Measurements from ENCODE around the gene DCN.
A peak's percentile ranks its signal among the peaks of the same experiment; 100 is the strongest.

DCN gene

DNA sequence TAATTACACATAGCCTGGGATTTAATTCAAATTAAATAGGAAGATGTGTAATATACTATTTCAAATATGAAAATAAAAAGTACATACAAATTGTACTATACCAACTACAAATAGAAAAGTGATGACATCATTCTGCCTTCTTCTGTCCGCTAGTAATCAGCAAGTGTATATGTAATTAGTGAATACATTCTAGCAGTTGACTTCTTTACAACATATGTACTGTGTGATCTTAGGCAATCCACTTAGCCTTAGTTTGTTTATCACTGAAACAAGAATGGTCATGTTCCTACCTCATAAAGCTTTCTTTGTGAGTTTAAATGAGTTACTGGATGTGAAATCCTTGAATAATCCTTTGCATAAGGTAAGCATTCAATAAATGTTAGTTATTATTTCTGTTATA lies 63.5 kb downstream of the DCN start:
- Histone ChIP-seq H3K9ac (ENCODE audit: low read length in 2 of 2) (no peak overlapping the region), H3K4me1 (ENCODE audit: control insufficient read depth, insufficient read depth, low read length) (no peaks in the 10 kb centered on the region), H3K27ac (ENCODE audit: low read length) (no peak overlapping the region), H3K27me3 (ENCODE audit: control insufficient read depth in 1 of 2, insufficient read depth in 2 of 2, low read length in 2 of 2) (no peaks in the 10 kb centered on the region), H3K36me3 (ENCODE audit: control insufficient read depth in 2 of 2, insufficient read depth in 2 of 2, low read length in 2 of 2) (no peaks in the 10 kb centered on the region), H3K4me3 (ENCODE audit: low read length in 2 of 2) (no peak overlapping the region), H3K9me3 (ENCODE audit: control insufficient read depth in 2 of 2, low read length in 2 of 2) (no peaks in the 10 kb centered on the region)

DNA sequence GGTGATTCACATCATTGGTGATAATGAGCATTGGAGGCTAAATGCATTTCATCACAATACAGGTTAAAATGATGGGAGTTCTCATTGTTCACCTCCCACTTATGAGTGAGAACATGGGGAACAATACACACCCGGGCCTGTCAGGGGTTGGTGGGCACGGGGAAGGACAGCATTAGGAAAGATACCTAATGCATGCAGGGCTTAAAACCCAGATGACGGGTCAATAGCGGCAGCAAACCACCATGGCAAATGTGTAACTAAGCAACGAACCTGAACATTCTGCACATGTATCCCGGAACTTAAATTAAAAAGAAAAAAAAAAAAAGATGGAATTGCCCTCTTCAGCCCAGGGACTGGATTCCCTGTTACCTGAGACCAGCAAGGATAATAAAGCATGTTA lies 69.0 kb downstream of the DCN start:
- no peaks in the 10 kb centered on the region for H3K4me1 ChIP-seq (ENCODE audit: control insufficient read depth, insufficient read depth, low read length)

DNA sequence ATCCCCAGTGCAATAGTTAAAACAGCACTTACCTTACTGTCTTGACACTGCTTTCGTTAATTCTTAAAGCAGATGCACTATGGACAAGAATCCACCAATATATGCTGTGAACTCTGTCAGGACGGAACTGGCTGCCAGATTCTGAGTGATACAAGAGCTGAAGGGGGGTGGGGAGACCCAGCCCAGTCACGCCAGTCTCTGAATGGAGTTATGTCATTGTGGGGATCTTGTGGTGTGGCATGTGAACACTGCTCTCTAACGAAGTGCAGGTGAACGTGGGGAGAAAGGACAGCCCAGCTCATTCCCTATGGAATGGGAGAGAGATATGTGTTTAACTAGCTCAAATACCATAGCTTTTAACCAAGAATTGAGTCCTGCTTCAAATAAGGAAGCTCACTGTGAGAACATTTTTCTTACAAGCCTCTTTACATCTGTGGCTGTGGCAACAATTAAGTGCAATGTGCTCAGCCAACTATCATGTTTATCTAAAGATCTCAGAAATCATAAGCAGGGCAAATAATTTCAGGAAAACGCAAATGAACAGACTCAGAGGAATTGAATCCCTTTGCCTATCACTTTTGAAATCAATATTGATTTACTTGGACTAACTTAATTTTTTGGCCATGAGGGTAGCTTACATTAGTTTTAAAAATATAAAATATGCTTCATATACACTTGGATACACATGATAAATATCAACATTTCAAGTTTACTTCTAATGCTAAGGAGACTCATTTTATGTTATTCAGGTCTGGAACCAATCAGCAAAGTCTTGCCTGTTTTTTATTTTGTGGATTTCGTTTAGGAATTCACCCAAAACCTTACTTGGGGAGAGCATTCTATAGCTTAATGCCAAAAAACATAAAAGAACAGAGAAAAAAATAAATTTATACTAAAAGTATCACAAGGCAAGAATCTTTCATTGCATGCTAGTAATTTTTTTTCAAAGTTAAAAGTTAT lies 71.0 kb downstream of the DCN start, which contains the start of gene LUM:
TSS of gene LUM (minus strand) at position 129 of the 960 bp plus-strand sequence. CDS start 2,515 bp downstream, outside the sequence.
- H3K4me3 ChIP-seq (ENCODE audit: low read length in 2 of 2), result peak within 1 kb of the TSS; percentile 45 to 52
- no peaks in the 10 kb centered on the region for H3K27me3 ChIP-seq (ENCODE audit: control insufficient read depth in 1 of 2, insufficient read depth in 2 of 2, low read length in 2 of 2)
- H3K9me3 ChIP-seq (ENCODE audit: control insufficient read depth in 2 of 2, low read length in 2 of 2), result no peaks in the 10 kb centered on the region
- no peaks in the 10 kb centered on the region for H3K4me1 ChIP-seq (ENCODE audit: control insufficient read depth, insufficient read depth, low read length)
- peak within 1 kb of the TSS in 1 of 2 donors; percentile 47 for H3K9ac ChIP-seq (ENCODE audit: low read length in 2 of 2)
- H3K36me3 ChIP-seq (ENCODE audit: control insufficient read depth in 2 of 2, insufficient read depth in 2 of 2, low read length in 2 of 2), result no peaks in the 10 kb centered on the region
- no peak within 1 kb of the TSS for H3K27ac ChIP-seq (ENCODE audit: low read length)

More for the DNA sequence above, 69.0 kb downstream of the DCN start:
- no peak overlapping the region for H3K9ac ChIP-seq (ENCODE audit: low read length in 2 of 2)
- no peak overlapping the region for H3K4me3 ChIP-seq (ENCODE audit: low read length in 2 of 2)
- H3K27ac ChIP-seq (ENCODE audit: low read length), result no peak overlapping the region
- no peaks in the 10 kb centered on the region for H3K36me3 ChIP-seq (ENCODE audit: control insufficient read depth in 2 of 2, insufficient read depth in 2 of 2, low read length in 2 of 2)
- no peaks in the 10 kb centered on the region for H3K27me3 ChIP-seq (ENCODE audit: control insufficient read depth in 1 of 2, insufficient read depth in 2 of 2, low read length in 2 of 2)
- no peaks in the 10 kb centered on the region for H3K9me3 ChIP-seq (ENCODE audit: control insufficient read depth in 2 of 2, low read length in 2 of 2)

DNA sequence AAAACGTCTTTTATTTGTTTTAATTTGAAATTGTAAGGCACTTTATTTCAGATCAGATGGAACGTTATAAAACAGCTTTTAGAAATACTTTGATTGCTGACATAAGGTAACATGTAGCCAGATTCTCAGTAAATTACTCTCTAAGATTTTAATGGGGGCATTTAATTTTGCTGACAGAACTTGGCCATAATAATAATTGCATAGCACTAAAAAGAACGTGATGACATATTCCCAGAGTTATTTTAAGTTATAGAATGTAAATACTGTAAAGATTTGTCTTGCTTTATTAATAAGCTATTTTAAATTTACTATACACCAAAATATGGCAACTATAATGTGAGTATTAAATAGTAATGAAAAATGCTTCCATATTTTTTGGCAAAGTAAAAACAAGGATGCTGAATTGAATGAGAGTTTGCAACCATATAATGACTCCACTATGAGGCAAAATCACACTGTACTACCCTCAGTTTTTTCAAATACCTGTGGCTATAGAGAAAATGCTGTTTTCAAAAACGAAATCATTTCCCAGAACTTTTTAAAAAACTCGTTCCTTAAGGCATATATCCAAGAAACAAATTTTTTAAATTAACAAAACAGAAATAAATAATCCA lies 72.2 kb downstream of the DCN start:
- Histone ChIP-seq H3K4me1 (ENCODE audit: control insufficient read depth, insufficient read depth, low read length) (no peaks in the 10 kb centered on the region), H3K9ac (ENCODE audit: low read length in 2 of 2) (peak overlapping the region in 1 of 2 donors; percentile 47), H3K27me3 (ENCODE audit: control insufficient read depth in 1 of 2, insufficient read depth in 2 of 2, low read length in 2 of 2) (no peaks in the 10 kb centered on the region), H3K27ac (ENCODE audit: low read length) (no peak overlapping the region), H3K36me3 (ENCODE audit: control insufficient read depth in 2 of 2, insufficient read depth in 2 of 2, low read length in 2 of 2) (no peaks in the 10 kb centered on the region), H3K4me3 (ENCODE audit: low read length in 2 of 2) (peak overlapping the region; percentile 4 to 22), H3K9me3 (ENCODE audit: control insufficient read depth in 2 of 2, low read length in 2 of 2) (no peaks in the 10 kb centered on the region)

DNA sequence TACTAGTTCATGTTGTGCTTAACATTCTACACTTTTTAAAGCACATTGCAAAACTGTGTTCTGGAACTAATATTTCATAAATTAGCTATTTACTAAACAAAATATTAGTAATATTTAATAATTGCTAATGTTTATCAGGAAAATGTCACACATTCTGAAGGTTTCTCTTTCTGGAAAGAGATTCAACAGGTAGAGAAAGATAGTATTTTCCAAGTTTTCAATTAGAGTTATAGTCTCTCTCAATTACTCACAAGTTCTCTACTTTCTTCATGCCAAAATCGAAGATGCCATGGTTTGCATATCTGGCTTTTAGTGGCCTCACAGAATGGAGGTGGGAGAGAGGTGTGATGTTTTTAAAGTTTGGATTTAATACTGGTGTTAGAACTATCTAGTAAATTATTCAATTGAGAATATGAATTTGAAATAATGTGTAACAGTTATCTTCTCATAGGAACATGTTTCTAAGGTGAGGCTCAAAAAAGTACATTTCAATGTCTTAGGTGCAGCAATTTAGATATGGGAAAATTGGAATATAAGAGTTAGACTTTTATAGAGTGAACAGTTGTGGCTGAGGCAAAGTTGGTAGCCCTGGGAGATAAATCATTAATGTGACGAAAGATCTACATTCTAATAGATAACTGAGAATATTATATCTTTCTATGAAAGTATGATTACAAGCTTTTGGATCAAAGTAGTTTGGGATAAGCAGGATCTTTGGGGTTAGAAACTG lies 72.9 kb downstream of the DCN start:
- no peaks in the 10 kb centered on the region for H3K36me3 ChIP-seq (ENCODE audit: control insufficient read depth in 2 of 2, insufficient read depth in 2 of 2, low read length in 2 of 2)
- peak overlapping the region in 1 of 2 donors; percentile 47 for H3K9ac ChIP-seq (ENCODE audit: low read length in 2 of 2)
- H3K27me3 ChIP-seq (ENCODE audit: control insufficient read depth in 1 of 2, insufficient read depth in 2 of 2, low read length in 2 of 2), result no peaks in the 10 kb centered on the region
- no peaks in the 10 kb centered on the region for H3K9me3 ChIP-seq (ENCODE audit: control insufficient read depth in 2 of 2, low read length in 2 of 2)
- H3K4me1 ChIP-seq (ENCODE audit: control insufficient read depth, insufficient read depth, low read length), result no peaks in the 10 kb centered on the region
- H3K27ac ChIP-seq (ENCODE audit: low read length), result no peak overlapping the region
- H3K4me3 ChIP-seq (ENCODE audit: low read length in 2 of 2), result peak overlapping the region in 1 of 2 donors; percentile 4

DNA sequence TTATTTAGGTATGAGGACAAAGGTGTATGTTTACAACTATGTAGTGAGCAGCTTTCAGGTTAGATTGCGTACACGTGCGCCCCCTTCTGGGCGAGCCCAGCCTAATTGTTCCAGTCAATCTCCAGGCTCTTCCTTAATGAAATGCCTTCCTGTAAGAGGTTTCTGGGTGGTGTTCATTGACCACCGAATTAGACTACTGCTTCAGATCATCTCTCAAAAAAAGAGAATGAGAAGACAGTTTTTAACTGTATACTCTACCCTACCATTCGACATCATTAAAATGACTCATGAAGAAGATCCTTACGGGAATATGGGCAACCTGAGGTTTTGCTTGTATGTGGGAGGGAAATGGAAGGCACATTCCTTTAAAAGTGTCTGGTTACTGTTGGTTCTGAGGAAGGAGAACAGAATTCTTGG lies 73.5 kb downstream of the DCN start:
- Histone ChIP-seq H3K27me3 (ENCODE audit: control insufficient read depth in 1 of 2, insufficient read depth in 2 of 2, low read length in 2 of 2) (no peaks in the 10 kb centered on the region), H3K9me3 (ENCODE audit: control insufficient read depth in 2 of 2, low read length in 2 of 2) (no peaks in the 10 kb centered on the region), H3K27ac (ENCODE audit: low read length) (no peak overlapping the region), H3K9ac (ENCODE audit: low read length in 2 of 2) (no peak overlapping the region), H3K4me1 (ENCODE audit: control insufficient read depth, insufficient read depth, low read length) (no peaks in the 10 kb centered on the region), H3K36me3 (ENCODE audit: control insufficient read depth in 2 of 2, insufficient read depth in 2 of 2, low read length in 2 of 2) (no peaks in the 10 kb centered on the region), H3K4me3 (ENCODE audit: low read length in 2 of 2) (peak overlapping the region in 1 of 2 donors; percentile 4)

DNA sequence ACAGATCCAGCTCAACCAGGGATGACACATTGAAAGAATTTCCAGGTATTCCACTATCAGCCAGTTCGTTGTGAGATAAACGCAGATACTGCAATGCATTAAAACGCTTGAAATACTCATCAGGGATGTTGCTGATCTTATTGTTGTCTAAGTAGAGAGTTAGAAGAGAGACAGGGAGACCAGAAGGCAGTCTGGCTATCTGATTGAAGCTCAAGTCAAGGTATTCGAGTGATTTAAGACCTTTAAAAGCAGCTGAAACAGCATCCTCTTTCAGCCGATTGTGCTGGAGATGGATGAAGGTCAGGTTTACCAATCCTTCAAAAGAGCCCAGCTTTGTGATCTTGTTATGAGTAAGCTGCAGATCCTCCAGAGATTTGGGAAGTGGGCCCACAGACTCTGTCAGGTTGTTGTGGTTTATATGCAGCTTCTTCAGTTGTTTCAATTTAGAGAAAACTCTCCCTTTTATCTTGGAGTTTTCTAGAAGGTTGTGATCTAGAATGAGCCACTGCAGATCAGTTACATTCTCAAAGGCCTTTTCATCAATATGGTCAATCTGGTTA lies 74.3 kb downstream of the DCN start:
- H3K27ac ChIP-seq (ENCODE audit: low read length), result no peak overlapping the region

DNA sequence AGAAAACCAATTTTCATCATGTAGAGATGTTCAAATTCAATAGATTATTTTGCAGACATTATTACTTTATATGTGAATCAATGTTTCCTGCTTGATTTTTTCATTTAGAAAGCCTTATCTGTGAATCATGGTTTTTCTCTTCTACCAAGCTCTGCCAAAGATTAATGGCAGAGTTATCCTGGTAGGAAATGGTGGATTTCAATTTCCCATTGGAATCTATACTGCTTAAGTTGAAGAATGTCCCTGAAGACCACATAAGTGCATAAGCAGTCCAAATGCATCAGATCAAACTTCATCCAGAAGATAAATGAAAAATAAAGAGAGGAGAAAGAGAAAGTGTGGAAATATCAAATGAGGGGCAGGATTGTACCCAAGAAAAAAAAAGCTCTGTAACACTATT lies 76.3 kb downstream of the DCN start:
- no peak overlapping the region for H3K4me3 ChIP-seq (ENCODE audit: low read length in 2 of 2)
- H3K4me1 ChIP-seq (ENCODE audit: control insufficient read depth, insufficient read depth, low read length), result no peaks in the 10 kb centered on the region

More for the DNA sequence above, 74.3 kb downstream of the DCN start:
- no peaks in the 10 kb centered on the region for H3K9me3 ChIP-seq (ENCODE audit: control insufficient read depth in 2 of 2, low read length in 2 of 2)
- H3K9ac ChIP-seq (ENCODE audit: low read length in 2 of 2), result no peak overlapping the region
- H3K4me1 ChIP-seq (ENCODE audit: control insufficient read depth, insufficient read depth, low read length), result no peaks in the 10 kb centered on the region
- peak overlapping the region in 1 of 2 donors; percentile 17 for H3K4me3 ChIP-seq (ENCODE audit: low read length in 2 of 2)
- H3K36me3 ChIP-seq (ENCODE audit: control insufficient read depth in 2 of 2, insufficient read depth in 2 of 2, low read length in 2 of 2), result no peaks in the 10 kb centered on the region
- H3K27me3 ChIP-seq (ENCODE audit: control insufficient read depth in 1 of 2, insufficient read depth in 2 of 2, low read length in 2 of 2), result no peaks in the 10 kb centered on the region

DNA sequence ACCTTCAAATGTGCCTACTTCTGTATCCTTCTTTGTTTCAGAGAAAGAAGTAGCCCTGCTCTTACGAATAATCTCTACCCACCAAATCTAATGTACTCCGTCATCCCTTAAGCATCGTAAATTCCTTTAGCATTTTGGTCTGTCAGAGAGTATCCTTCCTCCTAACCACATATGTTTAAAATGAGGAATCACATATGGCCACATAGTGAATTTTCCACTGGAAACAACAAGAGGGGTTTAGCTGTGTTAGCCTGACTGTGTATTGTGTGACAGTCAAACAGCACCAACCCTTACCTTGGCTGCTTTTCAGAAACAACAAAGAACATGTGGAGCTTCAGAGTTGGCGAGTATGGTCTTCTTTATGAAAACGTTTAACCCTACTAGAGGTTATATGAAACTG lies 76.8 kb downstream of the DCN start:
- no peaks in the 10 kb centered on the region for H3K9me3 ChIP-seq (ENCODE audit: control insufficient read depth in 2 of 2, low read length in 2 of 2)
- H3K27ac ChIP-seq (ENCODE audit: low read length), result no peak overlapping the region
- H3K9ac ChIP-seq (ENCODE audit: low read length in 2 of 2), result no peak overlapping the region
- H3K27me3 ChIP-seq (ENCODE audit: control insufficient read depth in 1 of 2, insufficient read depth in 2 of 2, low read length in 2 of 2), result no peaks in the 10 kb centered on the region
- no peaks in the 10 kb centered on the region for H3K4me1 ChIP-seq (ENCODE audit: control insufficient read depth, insufficient read depth, low read length)
- H3K36me3 ChIP-seq (ENCODE audit: control insufficient read depth in 2 of 2, insufficient read depth in 2 of 2, low read length in 2 of 2), result no peaks in the 10 kb centered on the region
- H3K4me3 ChIP-seq (ENCODE audit: low read length in 2 of 2), result peak overlapping the region in 1 of 2 donors; percentile 33

More for the DNA sequence above, 76.3 kb downstream of the DCN start:
- H3K36me3 ChIP-seq (ENCODE audit: control insufficient read depth in 2 of 2, insufficient read depth in 2 of 2, low read length in 2 of 2), result no peaks in the 10 kb centered on the region
- no peaks in the 10 kb centered on the region for H3K27me3 ChIP-seq (ENCODE audit: control insufficient read depth in 1 of 2, insufficient read depth in 2 of 2, low read length in 2 of 2)
- no peak overlapping the region for H3K27ac ChIP-seq (ENCODE audit: low read length)
- H3K9me3 ChIP-seq (ENCODE audit: control insufficient read depth in 2 of 2, low read length in 2 of 2), result no peaks in the 10 kb centered on the region
- no peak overlapping the region for H3K9ac ChIP-seq (ENCODE audit: low read length in 2 of 2)

DNA sequence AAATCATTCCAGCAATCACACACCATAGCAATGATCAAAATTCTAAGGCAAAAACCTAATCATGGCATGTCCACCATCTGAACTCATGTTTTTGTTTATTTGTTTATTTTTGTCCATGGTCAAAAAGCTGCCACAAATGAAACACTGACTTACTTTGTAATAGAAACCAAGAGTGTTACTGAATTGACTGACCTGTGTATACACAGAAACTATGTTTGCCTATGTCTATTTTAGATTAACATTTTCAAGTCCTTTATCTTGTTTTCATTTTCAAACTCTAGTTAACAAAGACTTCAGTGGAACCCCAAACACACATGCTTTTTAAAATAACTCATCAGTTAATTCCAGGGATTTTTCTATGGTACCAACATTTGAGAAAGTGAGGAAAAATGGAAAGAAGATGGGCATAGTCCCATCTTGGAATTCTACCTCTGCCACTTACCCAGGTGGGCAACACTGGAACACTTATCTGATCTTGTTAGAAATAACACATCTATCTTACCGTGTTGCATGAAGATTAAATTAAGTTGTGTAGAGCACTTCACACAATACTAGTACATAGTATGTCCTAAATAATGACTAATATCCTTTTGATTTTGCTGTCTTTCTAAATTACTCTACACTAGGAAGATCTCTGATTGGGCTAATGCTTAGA lies 77.7 kb downstream of the DCN start:
- Histone ChIP-seq H3K27ac (ENCODE audit: low read length) (no peak overlapping the region), H3K4me1 (ENCODE audit: control insufficient read depth, insufficient read depth, low read length) (no peaks in the 10 kb centered on the region), H3K4me3 (ENCODE audit: low read length in 2 of 2) (peak overlapping the region in 1 of 2 donors; percentile 28), H3K9ac (ENCODE audit: low read length in 2 of 2) (no peak overlapping the region), H3K36me3 (ENCODE audit: control insufficient read depth in 2 of 2, insufficient read depth in 2 of 2, low read length in 2 of 2) (no peaks in the 10 kb centered on the region), H3K9me3 (ENCODE audit: control insufficient read depth in 2 of 2, low read length in 2 of 2) (no peaks in the 10 kb centered on the region), H3K27me3 (ENCODE audit: control insufficient read depth in 1 of 2, insufficient read depth in 2 of 2, low read length in 2 of 2) (no peaks in the 10 kb centered on the region)
